GM21723 (cell line): Measurements from ENCODE around the gene ZNF143.
"Not testable (repeated sequence)": the region's sequence is repeated elsewhere in the genome, so short reads cannot be mapped to it uniquely, and the experiment has no call there.

ENCODE experiments used
- ATAC-seq: cut with Tn5 transposase; IDR thresholded peaks from one replicate; pipeline ENCODE4 v1.9.1; 2021; ENCODE audit warnings: mild to moderate bottlenecking, moderate library complexity; ENCODE audit not compliant: unreplicated experiment

The ZNF143 gene

DNA sequence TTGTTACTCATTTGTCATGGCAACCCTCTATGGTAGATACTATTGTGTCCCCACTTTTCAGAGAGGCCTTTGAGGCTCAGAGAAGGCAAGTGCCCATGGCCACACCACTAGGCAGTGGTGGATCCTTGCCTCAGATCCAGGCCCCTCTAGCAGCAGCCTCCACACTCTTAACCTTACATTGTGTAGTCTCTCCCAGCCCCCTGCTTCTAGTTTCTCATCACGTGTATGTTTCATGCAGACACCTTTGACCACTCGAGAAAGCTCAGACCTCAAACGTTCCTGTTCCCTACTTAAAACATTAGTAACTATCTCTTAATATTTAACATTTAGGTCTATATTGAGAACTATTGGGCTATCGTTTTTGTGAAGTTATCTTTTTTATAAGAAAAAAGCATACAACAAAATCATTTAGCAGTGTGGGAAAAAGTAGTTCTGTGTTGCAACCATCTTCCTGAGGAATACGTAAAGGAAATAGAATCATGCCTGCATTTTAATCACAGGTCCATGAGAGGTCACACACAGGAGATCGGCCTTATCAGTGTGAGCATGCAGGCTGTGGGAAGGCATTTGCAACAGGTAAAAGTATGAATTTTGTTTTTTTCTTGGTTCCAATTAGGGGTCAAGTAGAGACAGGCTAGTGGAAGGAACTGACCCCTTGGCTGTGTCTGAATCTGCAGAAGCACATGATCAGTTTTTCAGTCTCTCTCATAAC is 35.1 kb downstream of the ZNF143 start:
- ATAC-seq: no peak

- no peak for ATAC-seq
These were observed 37.8 kb downstream of the ZNF143 start for GRCh38 chr11:9498457-9499078.

DNA sequence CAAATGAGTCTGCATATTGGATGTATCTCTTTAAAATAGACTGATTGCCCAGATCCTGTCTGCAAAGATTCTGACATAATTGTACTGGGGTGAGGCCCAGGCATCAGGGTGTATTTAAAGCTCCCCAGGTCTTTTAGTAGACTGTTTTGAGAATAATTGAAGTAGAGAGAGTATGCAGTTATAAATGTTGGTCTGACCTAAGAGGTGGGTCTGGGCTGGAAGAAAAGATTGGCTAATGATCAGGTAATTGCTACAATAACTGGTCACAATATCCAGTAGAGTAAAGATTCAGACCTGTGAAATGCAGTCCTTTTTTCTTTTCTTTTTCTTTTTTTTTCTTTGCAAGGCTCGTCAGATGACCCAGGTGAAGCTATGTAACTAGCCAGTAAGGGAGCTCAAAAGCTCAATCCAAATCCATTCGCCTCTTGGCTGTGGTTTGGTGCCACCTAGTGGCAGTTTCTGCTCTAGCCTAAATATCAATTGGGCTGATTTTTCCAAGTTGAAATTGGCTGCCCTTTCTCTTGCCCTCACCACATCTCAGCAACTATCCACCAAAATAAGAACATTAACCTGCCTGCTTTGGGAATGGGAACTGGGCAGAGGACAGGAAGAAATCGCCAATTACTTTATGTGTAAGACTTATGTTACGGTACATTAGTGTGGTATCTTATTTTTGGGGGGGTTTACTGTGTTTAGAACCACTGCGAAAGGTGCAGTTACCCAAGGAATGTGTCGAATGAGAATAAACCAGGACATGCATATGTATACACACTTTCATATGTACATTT is 45.9 kb downstream of the ZNF143 start:
- ATAC-seq: peak; percentile 52

DNA sequence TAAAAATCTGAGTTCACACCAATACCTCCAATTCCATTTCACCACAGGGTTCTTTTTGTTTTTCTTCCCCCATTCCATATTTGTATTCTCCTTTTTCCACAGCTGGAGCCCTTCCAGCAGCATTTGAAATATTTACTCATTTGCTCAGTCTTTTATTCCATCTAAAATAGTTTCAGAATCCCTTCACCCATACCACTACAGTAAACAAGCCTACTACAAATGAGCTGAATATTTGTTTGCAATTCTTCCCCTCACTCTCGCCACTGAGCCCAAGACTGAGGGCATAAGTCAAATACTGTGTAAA is 46.4 kb downstream of the ZNF143 start:
- ATAC-seq: no peak

DNA sequence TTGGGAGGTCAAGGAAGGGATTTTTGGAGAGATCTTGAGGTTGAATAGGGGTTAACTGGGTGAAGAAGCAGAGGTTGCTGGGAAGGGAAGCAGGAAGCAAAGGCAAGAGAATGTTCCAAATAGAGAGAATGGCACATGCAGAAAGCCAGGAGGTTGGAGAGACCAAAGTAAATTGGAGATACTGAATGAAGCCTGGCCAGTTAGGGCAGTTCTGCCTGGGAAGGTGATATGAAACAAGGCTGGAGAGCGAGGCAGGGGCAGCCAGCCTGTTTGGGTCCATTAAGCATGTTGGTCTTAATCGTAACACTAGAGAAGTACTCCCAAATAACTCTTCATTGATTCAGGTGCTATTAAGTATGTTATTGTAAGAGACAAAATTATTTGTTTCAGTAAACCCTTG is 48.2 kb downstream of the ZNF143 start:
- ATAC-seq: no peak

DNA sequence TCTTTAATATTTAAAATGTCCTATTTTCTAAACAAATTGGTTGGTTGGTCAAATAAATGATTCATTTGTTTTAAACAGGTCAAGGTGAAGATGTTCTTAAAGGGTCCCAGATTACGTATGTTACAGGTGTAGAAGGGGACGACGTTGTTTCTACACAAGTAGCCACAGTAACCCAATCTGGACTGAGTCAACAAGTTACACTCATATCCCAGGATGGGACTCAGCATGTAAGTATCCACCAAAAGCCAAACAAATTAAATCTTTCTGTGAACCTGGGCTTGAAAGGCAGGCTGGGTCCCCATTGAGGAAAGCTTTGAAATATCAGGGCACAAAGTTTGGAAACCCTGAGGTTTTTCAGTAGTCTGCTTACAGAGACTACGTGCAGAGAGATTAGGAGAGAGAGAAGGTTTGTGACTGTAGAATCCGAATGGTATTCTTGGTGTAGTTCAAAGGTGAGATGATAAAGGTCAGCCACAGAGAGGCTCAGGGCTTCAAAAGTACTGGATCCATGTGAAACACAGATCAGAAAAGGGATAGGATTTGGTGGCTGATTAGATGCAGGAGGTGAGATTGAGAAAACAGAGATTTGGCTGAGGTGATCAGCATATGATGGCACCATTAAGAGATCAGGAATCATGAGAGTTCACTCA is 51.7 kb downstream of the ZNF143 start:
- no peak for ATAC-seq

DNA sequence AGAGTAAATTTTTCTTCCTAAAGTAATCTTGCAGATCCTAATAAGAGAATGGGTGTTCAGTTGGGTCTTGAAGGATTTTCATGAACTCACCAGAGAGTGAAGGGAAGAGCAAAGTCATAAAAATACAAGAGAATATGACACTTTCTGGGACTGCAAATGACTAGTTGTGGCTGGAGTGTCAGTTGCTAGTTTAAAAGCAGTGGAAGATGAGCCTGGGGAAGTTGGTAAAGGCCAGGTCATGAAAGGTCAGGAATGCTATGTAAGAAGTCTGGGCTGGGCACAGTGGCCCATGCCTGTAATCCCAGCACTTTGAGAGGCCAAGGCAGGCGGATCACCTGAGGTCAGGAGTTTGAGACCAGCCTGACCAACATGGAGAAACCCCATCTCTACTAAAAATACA is 53.8 kb downstream of the ZNF143 start:
- not testable (repeated sequence) for ATAC-seq

DNA sequence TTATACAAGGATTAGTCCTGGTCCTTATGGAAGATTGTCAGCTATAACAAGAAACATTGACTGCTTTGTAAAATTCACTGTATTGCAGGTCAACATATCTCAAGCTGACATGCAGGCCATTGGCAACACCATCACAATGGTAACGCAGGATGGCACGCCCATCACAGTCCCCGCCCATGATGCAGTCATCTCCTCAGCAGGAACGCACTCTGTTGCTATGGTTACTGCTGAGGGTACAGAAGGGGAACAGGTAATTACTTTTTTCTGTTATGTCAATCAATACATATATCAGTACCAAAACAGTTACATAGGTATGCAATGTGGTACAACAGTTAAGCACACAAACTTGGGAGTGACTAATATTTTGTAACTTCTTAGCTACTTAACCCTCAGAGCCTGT is 55.3 kb downstream of the ZNF143 start:
- no peak for ATAC-seq

DNA sequence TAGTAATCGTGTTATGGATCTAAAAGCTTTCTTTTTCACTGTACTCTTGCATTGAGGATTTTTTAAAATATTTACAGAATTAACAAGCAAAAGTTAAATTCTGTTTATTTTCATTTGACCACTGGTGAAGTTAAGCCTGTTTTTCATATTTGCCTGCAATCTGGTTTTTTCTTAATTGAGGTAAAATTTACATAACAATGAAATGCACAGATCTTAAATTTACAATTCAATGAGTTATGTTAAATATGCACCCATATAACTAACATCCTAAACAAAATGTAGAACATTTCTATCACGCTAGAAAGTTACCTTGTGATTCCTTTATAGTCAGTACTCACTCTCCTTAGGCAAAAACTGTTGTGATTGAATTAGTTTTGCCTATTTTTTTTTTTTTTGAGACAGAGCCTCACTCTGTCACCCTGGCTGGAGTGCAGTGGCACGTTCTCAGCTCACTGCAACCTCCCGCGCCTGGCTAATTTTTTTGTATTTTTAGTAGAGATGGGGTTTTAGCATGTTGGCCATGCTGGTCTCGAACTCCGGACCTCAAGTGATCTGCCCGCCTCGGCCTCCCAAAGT is 58.1 kb downstream of the ZNF143 start:
- ATAC-seq: no peak

DNA sequence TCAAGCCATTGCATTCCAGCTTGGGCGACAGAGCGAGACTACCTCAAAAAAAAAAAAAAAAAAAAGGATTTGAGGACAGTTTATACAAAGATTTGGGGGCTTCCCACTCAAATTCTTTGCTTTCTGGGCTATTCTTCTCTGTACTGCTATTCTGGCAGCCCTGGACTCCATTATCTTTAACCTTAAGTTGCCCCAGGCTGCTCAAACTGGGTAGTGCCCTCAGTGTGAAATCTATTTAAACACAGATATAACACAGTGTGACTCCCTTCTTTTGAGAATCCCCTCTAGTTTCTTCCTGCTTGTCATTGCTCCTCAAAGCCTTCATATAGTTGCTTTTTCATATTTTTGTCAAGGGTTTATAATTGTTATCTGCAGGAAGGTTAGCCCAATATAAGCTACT is 63.2 kb downstream of the ZNF143 start:
- ATAC-seq: no peak

DNA sequence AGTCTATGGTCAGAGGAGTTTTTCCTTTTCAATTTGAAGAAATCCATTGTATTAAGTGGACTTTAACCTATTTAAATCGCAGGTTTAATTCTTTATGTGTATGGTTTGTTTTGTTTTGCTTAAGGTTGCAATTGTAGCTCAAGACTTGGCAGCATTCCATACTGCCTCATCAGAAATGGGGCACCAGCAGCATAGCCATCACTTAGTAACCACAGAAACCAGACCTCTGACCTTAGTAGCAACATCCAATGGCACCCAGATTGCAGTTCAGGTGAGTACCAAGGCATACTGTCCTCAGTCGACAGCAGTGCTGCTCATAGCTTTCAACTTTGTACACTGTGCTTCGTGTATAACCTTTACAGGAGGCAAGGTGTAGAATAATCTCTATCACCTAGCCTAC is 64.3 kb downstream of the ZNF143 start:
- no peak for ATAC-seq

DNA sequence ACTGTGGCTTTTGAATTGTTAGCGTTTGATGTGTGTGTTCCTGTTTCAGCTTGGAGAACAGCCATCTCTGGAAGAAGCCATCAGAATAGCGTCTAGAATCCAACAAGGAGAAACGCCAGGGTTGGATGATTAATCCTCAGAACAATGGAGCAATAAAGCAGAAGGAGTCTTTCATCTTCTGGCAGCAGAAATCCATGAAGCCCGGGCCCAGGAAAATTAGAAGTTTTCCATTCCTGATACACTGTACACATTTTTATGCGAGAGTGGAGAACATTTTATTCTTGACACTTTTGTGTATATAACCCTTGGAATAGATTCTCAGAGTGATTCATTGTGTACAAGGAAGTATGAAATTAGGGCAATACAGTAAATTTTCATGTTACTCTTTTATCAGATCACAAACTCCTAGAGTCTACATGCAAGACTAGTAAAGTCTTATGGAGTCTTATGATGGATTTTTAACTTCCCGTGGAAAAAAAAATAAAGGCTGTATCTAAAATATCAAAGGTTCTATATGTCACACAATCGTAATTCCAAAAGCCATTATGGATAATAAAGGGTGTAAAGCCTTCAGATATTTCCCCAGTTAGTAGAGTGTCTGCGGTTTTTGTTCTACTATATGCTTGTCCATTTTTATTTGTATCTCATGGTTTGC is 66.8 kb downstream of the ZNF143 start:
- no peak for ATAC-seq

- no peak for ATAC-seq
These were observed 67.3 kb downstream of the ZNF143 start for GRCh38 chr11:9528136-9528501.

- no peak for ATAC-seq
These were observed 67.9 kb downstream of the ZNF143 start for GRCh38 chr11:9528573-9529333.

DNA sequence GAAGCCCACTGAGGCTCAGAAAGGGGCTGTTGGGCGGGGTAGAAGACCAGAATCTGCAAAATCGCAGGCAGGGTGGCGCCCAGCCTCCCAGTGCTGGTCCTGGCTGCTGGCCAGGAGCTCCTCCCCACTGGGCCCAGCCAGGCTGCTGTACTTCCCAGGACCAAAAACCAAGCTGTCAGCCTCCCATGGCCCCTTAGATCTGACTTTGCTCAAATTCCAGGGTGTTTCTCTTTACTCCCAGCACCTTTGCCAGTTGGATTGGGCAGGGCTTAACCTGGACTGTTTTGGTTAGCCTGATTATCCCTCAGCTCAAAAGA is 68.5 kb downstream of the ZNF143 start:
- no peak for ATAC-seq

GRCh38 chr11:9530020-9530621 is 69.3 kb downstream of the ZNF143 start:
- no peak for ATAC-seq

DNA sequence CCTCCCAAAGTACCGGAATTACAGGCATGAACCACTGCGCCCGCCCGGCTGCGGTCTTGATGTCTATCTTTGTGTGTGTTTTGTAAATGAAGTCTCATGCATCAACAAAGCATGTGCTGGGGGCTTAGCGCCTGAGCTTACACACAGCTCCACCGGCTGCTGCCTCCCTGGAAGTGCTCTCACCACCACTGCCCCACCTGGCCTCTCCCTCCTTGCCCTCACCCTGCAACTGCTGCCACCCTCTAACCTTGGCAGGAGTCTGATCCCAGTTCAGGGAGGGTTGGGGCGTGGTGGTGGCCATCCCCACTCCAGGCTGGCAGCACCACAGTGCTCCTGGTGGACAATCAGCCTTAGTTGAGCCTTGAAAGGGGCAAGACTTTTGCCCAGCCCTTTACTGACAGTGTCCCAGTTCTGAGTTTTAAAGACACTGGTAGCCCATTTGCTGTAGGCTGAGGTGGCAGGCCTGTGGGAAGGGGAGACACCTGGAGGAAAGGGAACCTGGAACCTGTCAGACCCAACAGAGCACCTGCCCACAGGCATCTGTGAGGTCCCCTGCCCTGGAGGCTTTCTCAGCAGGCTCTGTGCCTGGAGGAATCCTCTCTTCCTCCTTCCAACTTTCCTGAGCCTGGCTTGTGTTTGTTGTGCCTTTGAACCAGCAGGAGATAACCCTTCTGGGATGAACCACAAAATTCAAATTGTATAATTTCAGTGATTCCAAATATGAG is 70.3 kb downstream of the ZNF143 start:
- no peak for ATAC-seq

DNA sequence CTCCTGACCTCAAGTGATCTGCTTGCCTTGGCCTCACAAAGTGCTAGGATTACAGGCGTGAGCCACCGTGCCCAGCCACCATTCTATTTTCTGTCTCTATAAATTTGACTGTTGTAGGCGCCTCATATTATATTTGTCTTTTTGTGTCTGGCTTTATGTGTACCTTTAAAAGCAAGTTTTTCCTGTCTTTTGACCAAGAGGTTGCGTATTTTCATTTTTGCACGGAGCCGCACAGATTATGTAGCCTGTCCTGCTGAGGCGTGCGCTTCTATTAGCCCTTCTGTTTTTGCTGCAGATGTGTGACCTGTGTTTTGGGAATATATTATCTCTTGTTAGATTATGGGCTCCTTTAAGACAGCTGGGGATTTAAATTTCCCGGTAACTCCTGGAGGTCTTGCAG is 72.2 kb downstream of the ZNF143 start:
- no peak for ATAC-seq

DNA sequence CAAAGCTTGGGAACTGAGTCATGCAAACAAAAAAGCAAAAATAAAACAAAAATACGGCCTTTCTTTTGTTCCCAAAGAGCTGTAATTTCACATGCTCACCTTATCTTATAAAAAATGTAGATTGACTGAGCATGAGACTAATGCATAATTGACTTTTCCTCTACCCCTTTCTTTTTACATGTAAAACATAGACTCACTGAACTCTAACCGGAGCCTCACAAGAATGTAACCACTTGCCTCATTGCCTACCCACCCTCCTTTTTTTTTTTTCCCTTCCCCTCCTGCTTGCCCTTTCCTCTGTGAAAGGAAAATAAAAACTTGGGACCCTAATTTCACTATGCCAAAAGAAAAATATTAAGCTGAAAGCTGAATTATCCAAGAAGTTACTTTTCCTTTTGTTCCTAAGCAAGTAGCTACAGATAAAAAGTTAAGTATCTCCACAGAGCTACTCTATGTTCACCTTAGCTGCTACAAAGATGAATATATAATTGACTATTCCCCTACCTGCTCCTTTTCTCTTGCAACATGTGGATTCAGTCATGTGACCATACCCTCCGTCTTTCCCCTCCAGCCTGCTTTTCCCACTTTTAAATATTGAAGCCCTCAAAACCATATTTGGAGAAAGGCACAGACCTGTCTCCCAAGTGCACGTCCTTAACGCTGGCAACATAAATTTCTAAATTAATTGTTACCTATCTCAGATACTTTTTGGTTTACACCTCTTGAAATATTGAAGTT is 73.1 kb downstream of the ZNF143 start:
- no peak for ATAC-seq
